Measurements from ENCODE around the gene MESD.

- TF ChIP-seq CTCF (IDR thresholded peaks at IDR 0.05) (no peak), POLR2A (IDR thresholded peaks at IDR 0.05) (no peak), POLR2AphosphoS5 (IDR thresholded peaks at IDR 0.05) (no peak)
Measured at GRCh38 chr15:80904998-80905397, 84.6 kb downstream of the MESD start.
